SK-N-SH (cell line): ENCODE data around the gene BUB3. TPM values are rescaled to one million over a fixed set of nuclear protein-coding genes. Genes with fewer than 3 reads are reported as not detected.
A peak's percentile ranks its signal among the peaks of the same experiment; 100 is the strongest.

ENCODE experiments used
- CTCF ChIA-PET: fragments of 300-600, 350-600 bp; formaldehyde crosslinking; extraction: SDS; loops from one replicate; lab custom pipeline; 2021; lab: Yijun Ruan, JAX
- POLR2A ChIA-PET: fragments of 350-600 bp; sonication (Branson Sonifier 250); formaldehyde crosslinking; extraction: SDS; loops from one replicate; lab custom pipeline; 2020; ENCODE audit warnings: antibody characterized with exemption, inconsistent platforms; lab: Yijun Ruan, JAX
- DNase-seq: peaks from one replicate; pipeline ENCODE4 v3.0.0; 2012
- H2AFZ ChIP-seq: fragments of 200-600 bp; sonication (generic); 2 replicates; pipeline ENCODE4 v1.8.1; 2016; ENCODE audit warnings: antibody characterized with exemption, mild to moderate bottlenecking, low read depth
- H3F3A ChIP-seq: fragments of 200-600 bp; sonication (generic); replicated peaks from 2 replicates; pipeline ENCODE3; 2016; ENCODE audit warnings: antibody characterized with exemption, mild to moderate bottlenecking; ENCODE audit not compliant: insufficient read depth
- H3K27ac ChIP-seq, 2 experiments: fragments of 200-500 bp in 1 of 2; fragments of 200-600 bp in 1 of 2; sonication (Bioruptor generic) in 1 of 2; sonication (generic), shearing (Covaris generic) in 1 of 2; 2 replicates each; pipeline versions ENCODE4 v1.5.1 to v1.6.1; 2014 to 2016; ENCODE audit warnings: low read depth in 2 of 2, inconsistent platforms in 1 of 2, low read length in 1 of 2, mild to moderate bottlenecking in 1 of 2, mixed read lengths in 1 of 2
- H3K27me3 ChIP-seq: fragments of 200-600 bp; sonication (generic), shearing (Covaris generic); 2 replicates; pipeline ENCODE4 v1.6.1; 2016; ENCODE audit warnings: mixed run types; ENCODE audit not compliant: insufficient read depth
- H3K36me3 ChIP-seq, 2 experiments: fragments of 200-500 bp in 1 of 2; fragments of 200-600 bp in 1 of 2; sonication (Bioruptor generic) in 1 of 2; sonication (generic) in 1 of 2; replicated peaks in 1 of 2; 2 replicates each; pipeline versions ENCODE3 to v1.5.1; 2014 to 2016; ENCODE audit warnings: low read length in 1 of 2, mild to moderate bottlenecking in 1 of 2; ENCODE audit not compliant: insufficient read depth in 2 of 2, control insufficient read depth in 1 of 2
- H3K4me1 ChIP-seq, 2 experiments: fragments of 200-500 bp in 1 of 2; fragments of 200-600 bp in 1 of 2; sonication (Bioruptor generic) in 1 of 2; sonication (generic), shearing (Covaris generic) in 1 of 2; 2 replicates each; pipeline versions ENCODE4 v1.5.1 to v1.6.1; 2014 to 2016; ENCODE audit warnings: low read depth in 1 of 2, low read length in 1 of 2, mixed run types in 1 of 2; ENCODE audit not compliant: insufficient read depth in 2 of 2, control insufficient read depth in 1 of 2
- H3K4me2 ChIP-seq: fragments of 200-600 bp; sonication (generic), shearing (Covaris generic); 2 replicates; pipeline ENCODE4 v1.6.1; 2017; ENCODE audit warnings: mixed run types
- H3K4me3 ChIP-seq, 2 experiments: fragments of 200-500 bp in 1 of 2; fragments of 200-600 bp in 1 of 2; sonication (Bioruptor generic) in 1 of 2; sonication (generic), shearing (Covaris generic) in 1 of 2; 2 replicates each; pipeline versions ENCODE4 v1.5.1 to v1.8.1; 2014 to 2016; ENCODE audit warnings: low read depth in 2 of 2, inconsistent platforms in 1 of 2, low read length in 1 of 2, mild to moderate bottlenecking in 1 of 2, mixed read lengths in 1 of 2, moderate library complexity in 1 of 2
- H3K79me2 ChIP-seq: fragments of 200-600 bp; sonication (generic); 2 replicates; pipeline ENCODE4 v1.8.1; 2017; ENCODE audit warnings: mild to moderate bottlenecking; ENCODE audit not compliant: insufficient read depth
- H3K9ac ChIP-seq: fragments of 200-600 bp; sonication (generic); 2 replicates; pipeline ENCODE4 v1.6.1; 2017; ENCODE audit warnings: mixed run types
- H3K9me2 ChIP-seq: fragments of 200-600 bp; sonication (generic); 2 replicates; pipeline ENCODE4 v1.6.1; 2017; ENCODE audit warnings: mixed run types
- H3K9me3 ChIP-seq: fragments of 200-600 bp; sonication (generic); 2 replicates; pipeline ENCODE4 v1.6.1; 2017; ENCODE audit warnings: mixed run types, mild to moderate bottlenecking, moderate library complexity
- H4K20me1 ChIP-seq: fragments of 200-600 bp; sonication (generic); 2 replicates; pipeline ENCODE4 v1.6.1; 2017; ENCODE audit warnings: mild to moderate bottlenecking, mixed run types; ENCODE audit not compliant: insufficient read depth
- CTCF ChIP-seq: fragments of 200-600 bp; sonication (generic); IDR thresholded peaks from 2 replicates; pipeline ENCODE4 v1.6.1; 2017; ENCODE audit warnings: antibody characterized with exemption, mild to moderate bottlenecking, moderate library complexity
- EP300 ChIP-seq, 2 experiments: IDR thresholded peaks; 2 replicates each; pipeline versions ENCODE4 v1.4.0 to v1.6.1; 2012; ENCODE audit warnings: borderline replicate concordance in 1 of 2, low read depth in 1 of 2, low read length in 1 of 2
- EZH2phosphoT487 ChIP-seq: fragments of 200-600 bp; sonication (generic); IDR thresholded peaks from 2 replicates; pipeline ENCODE4 v1.6.1; 2017; ENCODE audit warnings: low read depth, mixed run types, mild to moderate bottlenecking, antibody characterized with exemption, moderate library complexity, borderline replicate concordance
- FOSL2 ChIP-seq: IDR thresholded peaks from 2 replicates; pipeline ENCODE4 v1.4.0; 2012; ENCODE audit warnings: low read depth, mild to moderate bottlenecking, moderate library complexity, borderline replicate concordance
- FOXJ3 ChIP-seq: sonication (generic); formaldehyde crosslinking; IDR thresholded peaks from 2 replicates; pipeline ENCODE4 v1.5.1; 2020; ENCODE audit warnings: mild to moderate bottlenecking, missing genetic modification reagents
- GATA2 ChIP-seq: sonication (generic); formaldehyde crosslinking; IDR thresholded peaks from 2 replicates; pipeline ENCODE4 v1.5.0; 2020; ENCODE audit warnings: mild to moderate bottlenecking, missing genetic modification reagents
- MXI1 ChIP-seq: IDR thresholded peaks from 2 replicates; pipeline ENCODE4 v1.6.1; 2012; ENCODE audit warnings: mild to moderate bottlenecking, low read depth, low read length, improper control_type of control experiment
- NRF1 ChIP-seq: IDR thresholded peaks from 2 replicates; pipeline ENCODE4 v1.6.1; 2012; ENCODE audit warnings: low read depth, mild to moderate bottlenecking, low read length
- POLR2AphosphoS5 ChIP-seq: IDR thresholded peaks from 2 replicates; pipeline ENCODE4 v1.6.1; 2012; ENCODE audit warnings: low read depth, low read length
- RAD21 ChIP-seq: IDR thresholded peaks from 2 replicates; pipeline ENCODE4 v1.6.1; 2012; ENCODE audit warnings: mild to moderate bottlenecking, low read length
- RFX5 ChIP-seq: IDR thresholded peaks from 2 replicates; pipeline ENCODE4 v1.6.1; 2012; ENCODE audit warnings: mild to moderate bottlenecking, improper control_type of control experiment, low read length
- TEAD4 ChIP-seq: IDR thresholded peaks from 2 replicates; pipeline ENCODE4 v1.4.0; 2012; ENCODE audit warnings: mild to moderate bottlenecking, borderline replicate concordance; ENCODE audit not compliant: insufficient read depth
- YY1 ChIP-seq: IDR thresholded peaks from 2 replicates; pipeline ENCODE4 v1.4.0; 2012; ENCODE audit warnings: low read depth, mild to moderate bottlenecking
- WGBS: methylation state at CpG from one replicate; pipeline ENCODE4 v1.1.6; 2017; ENCODE audit warnings: low lambda C conversion rate; 5-methylcytosine and 5-hydroxymethylcytosine counted together
- polyA plus RNA-seq, 3 experiments: library from polyadenylated mRNA; depleted of rRNA; stranded (reverse); fragments of >200 nt; gene quantifications; 2 replicates each; pipeline ENCODE4 v1.2.3, GENCODE V29; 2012
- TF ChIP-seq, protein P1 (sequence below): fragments of 150-350 bp; IDR thresholded peaks from 2 replicates; pipeline ENCODE4 v1.6.1; 2016; ENCODE audit warnings: mild to moderate bottlenecking, low read depth, low read length
- TF ChIP-seq, protein P2 (sequence below): IDR thresholded peaks from 2 replicates; pipeline ENCODE4 v1.6.1; 2012; ENCODE audit warnings: mild to moderate bottlenecking, low read depth, low read length, moderate library complexity
- TF ChIP-seq, protein P3 (sequence below): IDR thresholded peaks from 2 replicates; pipeline ENCODE4 v1.4.0; 2012; ENCODE audit warnings: low read depth, borderline replicate concordance

The BUB3 gene
- polyA plus RNA-seq, 1 of the 3 experiments (the other 2 are of a cell fraction) = 202 TPM

DNA sequence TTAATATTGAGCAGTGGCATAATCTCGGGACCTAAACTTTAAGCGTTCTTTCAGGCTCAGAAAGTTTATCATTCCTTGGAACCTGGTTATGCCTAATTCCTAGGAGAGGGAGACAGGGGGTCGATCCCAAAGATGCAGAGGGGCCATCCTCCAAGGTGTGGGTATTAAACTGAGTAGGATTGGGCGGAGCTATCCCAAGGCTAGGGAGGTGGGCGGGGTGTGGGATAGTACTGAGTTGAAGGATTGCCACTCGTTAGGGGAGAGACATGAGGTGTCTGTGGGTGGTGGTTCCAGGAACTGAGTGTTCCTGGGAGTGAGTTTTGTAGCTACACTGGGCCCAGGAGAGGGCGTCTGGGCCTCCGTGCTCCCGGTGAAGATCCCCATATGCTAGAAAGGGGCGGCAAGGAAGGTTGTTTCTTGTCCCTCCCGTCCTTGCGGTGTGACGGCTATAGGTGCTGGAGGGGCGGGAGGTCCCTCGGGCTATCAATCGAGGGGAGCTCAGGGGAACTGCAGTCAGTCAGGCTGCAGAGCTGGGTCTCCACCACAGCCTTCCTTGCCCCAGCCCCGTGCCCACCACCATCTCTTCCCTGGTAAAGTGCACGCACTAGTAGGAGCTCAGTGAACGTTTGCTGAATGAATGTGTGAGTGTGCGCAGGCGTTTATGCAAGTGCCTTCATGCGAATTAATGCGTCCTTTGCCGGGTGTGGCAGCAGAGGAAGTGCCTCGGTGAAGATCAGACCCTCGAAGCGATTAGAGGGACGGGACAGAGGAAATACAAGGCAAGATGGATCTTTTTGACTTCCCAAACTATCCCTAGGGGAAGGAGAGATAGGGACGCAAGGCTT lies 9.3 kb upstream of the BUB3 start:
- 26% methylated on average over 18 of the region's 29 CpGs for WGBS
- peaks cover 100% of the 10 kb centered on the region for H3K27me3 ChIP-seq
- no peak overlapping the region for H3K4me2 ChIP-seq
- H3K27ac ChIP-seq = no peak overlapping the region
- no peak overlapping the region for H2AFZ ChIP-seq
- H4K20me1 ChIP-seq = 0 out of 2 replicates have a peak, but pooled peaks cover 4% of the 10 kb centered on the region
- POLR2A ChIA-PET = interaction anchor here (1.7 kb wide), 1 partner anchor 9 kb away, joined by 7 read pairs; the partner anchor contains the start of gene BUB3
- H3K9me2 ChIP-seq = no peaks in the 10 kb centered on the region
- peaks cover 0 to 12% of the 10 kb centered on the region in 2 experiments; a peak in 1 of 4 replicates for H3K4me1 ChIP-seq
- no peak overlapping the region for H3K9ac ChIP-seq
- DNase-seq = peak; percentile 74
- H3K36me3 ChIP-seq = no peaks in the 10 kb centered on the region
- no peaks in the 10 kb centered on the region for H3K9me3 ChIP-seq
- H3K79me2 ChIP-seq = no peaks in the 10 kb centered on the region
- TF ChIP-seq CTCF = peak; percentile 23; the same call in 1 of the 2 replicates
- TF ChIP-seq EZH2phosphoT487 = peak; percentile 73; the same call in 1 of the 2 replicates
- TF ChIP-seq RAD21 = peak; percentile 40
- no peak for TF ChIP-seq MXI1
- CTCF ChIA-PET = interaction anchor here (0.8 to 4.8 kb wide), 14 partner anchors 8 to 439 kb away, joined by 3 to 51 read pairs (median 4); partner anchors contain the start of gene BUB3
- no peak overlapping the region for H3K4me3 ChIP-seq
- H3F3A ChIP-seq = no peaks in the 10 kb centered on the region

- no peaks in the 10 kb centered on the region for H3K9me2 ChIP-seq
- H3K79me2 ChIP-seq = no peaks in the 10 kb centered on the region
- no peak overlapping the region for H3K4me3 ChIP-seq
- 0 out of 2 replicates have a peak, but pooled peaks cover 4% of the 10 kb centered on the region for H4K20me1 ChIP-seq
- peak; percentile 29 for DNase-seq
- CTCF ChIA-PET = interaction anchor here (0.8 to 4.8 kb wide), 10 partner anchors 8 to 415 kb away, joined by 3 to 51 read pairs (median 5); partner anchors contain the start of gene BUB3
- no peaks in the 10 kb centered on the region for H3K36me3 ChIP-seq
- no peak overlapping the region for H3K27ac ChIP-seq
- peaks cover 100% of the 10 kb centered on the region for H3K27me3 ChIP-seq
- no peak overlapping the region for H2AFZ ChIP-seq
- H3K4me1 ChIP-seq = peaks cover 0 to 14% of the 10 kb centered on the region in 2 experiments; a peak in 2 of 4 replicates
- WGBS = 12% methylated on average over 11 of the region's 14 CpGs
- POLR2A ChIA-PET = no interaction called here
- H3K9ac ChIP-seq = no peak overlapping the region
- no peak overlapping the region for H3K4me2 ChIP-seq
- no peaks in the 10 kb centered on the region for H3F3A ChIP-seq
- no peaks in the 10 kb centered on the region for H3K9me3 ChIP-seq
- no peak for TF ChIP-seq POLR2AphosphoS5
- TF ChIP-seq, protein P1, sequence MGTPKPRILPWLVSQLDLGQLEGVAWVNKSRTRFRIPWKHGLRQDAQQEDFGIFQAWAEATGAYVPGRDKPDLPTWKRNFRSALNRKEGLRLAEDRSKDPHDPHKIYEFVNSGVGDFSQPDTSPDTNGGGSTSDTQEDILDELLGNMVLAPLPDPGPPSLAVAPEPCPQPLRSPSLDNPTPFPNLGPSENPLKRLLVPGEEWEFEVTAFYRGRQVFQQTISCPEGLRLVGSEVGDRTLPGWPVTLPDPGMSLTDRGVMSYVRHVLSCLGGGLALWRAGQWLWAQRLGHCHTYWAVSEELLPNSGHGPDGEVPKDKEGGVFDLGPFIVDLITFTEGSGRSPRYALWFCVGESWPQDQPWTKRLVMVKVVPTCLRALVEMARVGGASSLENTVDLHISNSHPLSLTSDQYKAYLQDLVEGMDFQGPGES = no peak
- TF ChIP-seq NRF1 = no peak
- no peak for TF ChIP-seq FOXJ3 (CRISPR knock-in tag)
- TF ChIP-seq, protein P2, sequence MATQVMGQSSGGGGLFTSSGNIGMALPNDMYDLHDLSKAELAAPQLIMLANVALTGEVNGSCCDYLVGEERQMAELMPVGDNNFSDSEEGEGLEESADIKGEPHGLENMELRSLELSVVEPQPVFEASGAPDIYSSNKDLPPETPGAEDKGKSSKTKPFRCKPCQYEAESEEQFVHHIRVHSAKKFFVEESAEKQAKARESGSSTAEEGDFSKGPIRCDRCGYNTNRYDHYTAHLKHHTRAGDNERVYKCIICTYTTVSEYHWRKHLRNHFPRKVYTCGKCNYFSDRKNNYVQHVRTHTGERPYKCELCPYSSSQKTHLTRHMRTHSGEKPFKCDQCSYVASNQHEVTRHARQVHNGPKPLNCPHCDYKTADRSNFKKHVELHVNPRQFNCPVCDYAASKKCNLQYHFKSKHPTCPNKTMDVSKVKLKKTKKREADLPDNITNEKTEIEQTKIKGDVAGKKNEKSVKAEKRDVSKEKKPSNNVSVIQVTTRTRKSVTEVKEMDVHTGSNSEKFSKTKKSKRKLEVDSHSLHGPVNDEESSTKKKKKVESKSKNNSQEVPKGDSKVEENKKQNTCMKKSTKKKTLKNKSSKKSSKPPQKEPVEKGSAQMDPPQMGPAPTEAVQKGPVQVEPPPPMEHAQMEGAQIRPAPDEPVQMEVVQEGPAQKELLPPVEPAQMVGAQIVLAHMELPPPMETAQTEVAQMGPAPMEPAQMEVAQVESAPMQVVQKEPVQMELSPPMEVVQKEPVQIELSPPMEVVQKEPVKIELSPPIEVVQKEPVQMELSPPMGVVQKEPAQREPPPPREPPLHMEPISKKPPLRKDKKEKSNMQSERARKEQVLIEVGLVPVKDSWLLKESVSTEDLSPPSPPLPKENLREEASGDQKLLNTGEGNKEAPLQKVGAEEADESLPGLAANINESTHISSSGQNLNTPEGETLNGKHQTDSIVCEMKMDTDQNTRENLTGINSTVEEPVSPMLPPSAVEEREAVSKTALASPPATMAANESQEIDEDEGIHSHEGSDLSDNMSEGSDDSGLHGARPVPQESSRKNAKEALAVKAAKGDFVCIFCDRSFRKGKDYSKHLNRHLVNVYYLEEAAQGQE = no peak
- TF ChIP-seq GATA2 (CRISPR knock-in tag) = no peak
- no peak for TF ChIP-seq RAD21
- TF ChIP-seq RFX5 = no peak
- TF ChIP-seq, protein P3, sequence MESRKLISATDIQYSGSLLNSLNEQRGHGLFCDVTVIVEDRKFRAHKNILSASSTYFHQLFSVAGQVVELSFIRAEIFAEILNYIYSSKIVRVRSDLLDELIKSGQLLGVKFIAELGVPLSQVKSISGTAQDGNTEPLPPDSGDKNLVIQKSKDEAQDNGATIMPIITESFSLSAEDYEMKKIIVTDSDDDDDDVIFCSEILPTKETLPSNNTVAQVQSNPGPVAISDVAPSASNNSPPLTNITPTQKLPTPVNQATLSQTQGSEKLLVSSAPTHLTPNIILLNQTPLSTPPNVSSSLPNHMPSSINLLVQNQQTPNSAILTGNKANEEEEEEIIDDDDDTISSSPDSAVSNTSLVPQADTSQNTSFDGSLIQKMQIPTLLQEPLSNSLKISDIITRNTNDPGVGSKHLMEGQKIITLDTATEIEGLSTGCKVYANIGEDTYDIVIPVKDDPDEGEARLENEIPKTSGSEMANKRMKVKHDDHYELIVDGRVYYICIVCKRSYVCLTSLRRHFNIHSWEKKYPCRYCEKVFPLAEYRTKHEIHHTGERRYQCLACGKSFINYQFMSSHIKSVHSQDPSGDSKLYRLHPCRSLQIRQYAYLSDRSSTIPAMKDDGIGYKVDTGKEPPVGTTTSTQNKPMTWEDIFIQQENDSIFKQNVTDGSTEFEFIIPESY = no peak
- TF ChIP-seq FOSL2 = no peak
- TF ChIP-seq TEAD4 = no peak
- no peak for TF ChIP-seq YY1
- TF ChIP-seq EP300 (IDR thresholded peaks at IDR 0.05; ENCODE audit: borderline replicate concordance in 1 of 2, low read depth in 1 of 2, low read length in 1 of 2) = no peak
Measured at GRCh38 chr10:123145542-123146012, 8.6 kb upstream of the BUB3 start.
